HEK293 (cell line): ENCODE measurements around the gene AHCYL2.

ENCODE experiments used
- FEZF1 ChIP-seq: fragments of 450-650 bp; formaldehyde crosslinking; IDR thresholded peaks from 2 replicates; pipeline ENCODE4 v1.5.1; 2016; ENCODE audit warnings: missing biosample characterization, missing genetic modification characterization
- GLI2 ChIP-seq: fragments of 450-650 bp; formaldehyde crosslinking; IDR thresholded peaks from 2 replicates; pipeline ENCODE4; 2017; ENCODE audit warnings: missing biosample characterization, missing genetic modification characterization, low read depth, borderline replicate concordance
- KLF1 ChIP-seq: fragments of 450-650 bp; formaldehyde crosslinking; IDR thresholded peaks from 2 replicates; pipeline ENCODE4 v1.5.1; 2016; ENCODE audit warnings: missing biosample characterization, missing genetic modification characterization
- KLF9 ChIP-seq: fragments of 450-650 bp; formaldehyde crosslinking; IDR thresholded peaks from 2 replicates; pipeline ENCODE4 v1.5.1; 2016; ENCODE audit warnings: missing biosample characterization, missing genetic modification characterization, low read depth
- OVOL3 ChIP-seq: fragments of 450-650 bp; formaldehyde crosslinking; IDR thresholded peaks from 2 replicates; pipeline ENCODE4 v1.5.1; 2016; ENCODE audit warnings: missing biosample characterization, missing genetic modification characterization
- PRDM2 ChIP-seq: fragments of 450-650 bp; formaldehyde crosslinking; IDR thresholded peaks from 2 replicates; pipeline ENCODE4 v1.5.1; 2016; ENCODE audit warnings: missing biosample characterization, missing genetic modification characterization, borderline replicate concordance
- TRIM28 ChIP-seq: IDR thresholded peaks from 2 replicates; pipeline ENCODE4 v1.6.1; 2011; ENCODE audit warnings: low read length, control low read depth, borderline replicate concordance
- ZIC2 ChIP-seq: fragments of 450-650 bp; formaldehyde crosslinking; IDR thresholded peaks from 2 replicates; pipeline ENCODE4 v1.5.1; 2016; ENCODE audit warnings: missing biosample characterization, missing genetic modification characterization
- ZNF10 ChIP-seq: fragments of 450-650 bp; formaldehyde crosslinking; IDR thresholded peaks from 2 replicates; pipeline ENCODE4 v1.5.1; 2017; ENCODE audit warnings: missing biosample characterization, missing genetic modification characterization
- ZNF112 ChIP-seq: fragments of 450-650 bp; formaldehyde crosslinking; IDR thresholded peaks from 2 replicates; pipeline ENCODE4 v1.5.0; 2017; ENCODE audit warnings: missing biosample characterization, missing genetic modification characterization
- ZNF155 ChIP-seq: fragments of 450-650 bp; formaldehyde crosslinking; IDR thresholded peaks from 2 replicates; pipeline ENCODE4 v1.5.1; 2016; ENCODE audit warnings: missing biosample characterization, missing genetic modification characterization
- ZNF266 ChIP-seq: fragments of 450-650 bp; formaldehyde crosslinking; IDR thresholded peaks from 2 replicates; pipeline ENCODE4 v1.5.1; 2016; ENCODE audit warnings: missing biosample characterization, missing genetic modification characterization, low read depth
- ZNF473 ChIP-seq: fragments of 450-650 bp; formaldehyde crosslinking; IDR thresholded peaks from 2 replicates; pipeline ENCODE4 v1.5.1; 2017; ENCODE audit warnings: missing biosample characterization, missing genetic modification characterization
- ZNF518A ChIP-seq: fragments of 450-650 bp; formaldehyde crosslinking; conservative IDR thresholded peaks from 2 replicates; pipeline ENCODE4 v1.5.1; 2016; ENCODE audit warnings: low read depth, missing biosample characterization, missing genetic modification characterization
- ZNF791 ChIP-seq: fragments of 450-650 bp; formaldehyde crosslinking; IDR thresholded peaks from 2 replicates; pipeline ENCODE4 v1.5.1; 2016; ENCODE audit warnings: missing biosample characterization, missing genetic modification characterization
- ZSCAN18 ChIP-seq: fragments of 450-650 bp; formaldehyde crosslinking; IDR thresholded peaks from 2 replicates; pipeline ENCODE4 v1.5.1; 2016; ENCODE audit warnings: missing biosample characterization, missing genetic modification characterization
- TF ChIP-seq, protein P1 (sequence below): fragments of 450-650 bp; formaldehyde crosslinking; IDR thresholded peaks from 2 replicates; pipeline ENCODE4 v1.5.1; 2016; ENCODE audit warnings: missing biosample characterization, missing genetic modification characterization
- TF ChIP-seq, protein P2 (sequence below): fragments of 450-650 bp; IDR thresholded peaks from 2 replicates; pipeline ENCODE4 v1.5.1; 2018; ENCODE audit warnings: missing biosample characterization, mild to moderate bottlenecking, missing genetic modification characterization
- TF ChIP-seq, protein P3 (sequence below): fragments of 450-650 bp; formaldehyde crosslinking; IDR thresholded peaks from 2 replicates; pipeline ENCODE4 v1.5.0; 2017; ENCODE audit warnings: missing biosample characterization, missing genetic modification characterization, borderline replicate concordance

The AHCYL2 gene

DNA sequence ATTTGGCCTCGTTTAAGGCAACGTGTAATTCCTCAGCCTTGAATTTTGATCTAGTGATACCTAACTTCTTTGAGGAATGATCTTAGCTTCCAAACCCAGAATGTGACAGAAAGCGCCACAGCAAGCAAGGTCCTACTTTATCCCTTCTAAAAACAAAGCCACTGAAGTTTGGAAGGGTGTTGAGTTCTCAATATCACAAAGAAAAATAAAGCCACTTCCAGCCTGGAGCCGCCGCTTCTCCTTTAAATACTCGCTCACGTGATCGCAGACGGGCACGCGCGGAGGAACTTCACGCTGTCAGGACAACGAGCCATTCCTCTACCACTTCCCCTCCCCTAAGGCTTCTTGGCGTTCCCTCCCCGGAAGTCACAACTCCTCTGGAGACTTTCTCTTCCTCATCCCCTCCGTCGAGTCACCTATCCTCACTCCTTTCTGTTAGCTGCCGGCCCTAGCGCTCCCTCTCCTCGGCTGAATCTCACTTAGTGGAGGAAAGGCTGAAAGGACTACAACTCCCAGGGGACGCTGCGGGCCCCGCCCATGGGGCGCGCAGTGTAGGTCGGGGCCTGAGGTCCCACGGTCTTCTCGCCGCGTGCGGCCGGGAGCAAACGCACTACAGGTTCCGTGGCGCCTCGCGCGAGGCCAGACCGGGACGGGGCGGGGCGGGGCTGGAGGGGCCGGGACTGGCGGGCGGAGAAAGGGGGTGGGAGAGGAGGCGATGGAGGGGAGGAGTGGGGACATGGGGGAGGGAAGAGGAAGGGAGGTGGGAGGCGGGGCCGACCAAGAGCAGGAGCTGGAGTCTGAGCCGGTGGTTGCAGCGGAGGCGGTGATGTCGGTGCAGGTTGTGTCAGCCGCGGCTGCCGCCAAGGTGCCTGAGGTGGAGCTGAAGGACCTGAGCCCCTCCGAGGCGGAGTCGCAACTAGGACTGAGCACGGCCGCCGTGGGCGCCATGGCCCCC, at the start of gene AHCYL2 (continued):
- TF ChIP-seq, protein P1, sequence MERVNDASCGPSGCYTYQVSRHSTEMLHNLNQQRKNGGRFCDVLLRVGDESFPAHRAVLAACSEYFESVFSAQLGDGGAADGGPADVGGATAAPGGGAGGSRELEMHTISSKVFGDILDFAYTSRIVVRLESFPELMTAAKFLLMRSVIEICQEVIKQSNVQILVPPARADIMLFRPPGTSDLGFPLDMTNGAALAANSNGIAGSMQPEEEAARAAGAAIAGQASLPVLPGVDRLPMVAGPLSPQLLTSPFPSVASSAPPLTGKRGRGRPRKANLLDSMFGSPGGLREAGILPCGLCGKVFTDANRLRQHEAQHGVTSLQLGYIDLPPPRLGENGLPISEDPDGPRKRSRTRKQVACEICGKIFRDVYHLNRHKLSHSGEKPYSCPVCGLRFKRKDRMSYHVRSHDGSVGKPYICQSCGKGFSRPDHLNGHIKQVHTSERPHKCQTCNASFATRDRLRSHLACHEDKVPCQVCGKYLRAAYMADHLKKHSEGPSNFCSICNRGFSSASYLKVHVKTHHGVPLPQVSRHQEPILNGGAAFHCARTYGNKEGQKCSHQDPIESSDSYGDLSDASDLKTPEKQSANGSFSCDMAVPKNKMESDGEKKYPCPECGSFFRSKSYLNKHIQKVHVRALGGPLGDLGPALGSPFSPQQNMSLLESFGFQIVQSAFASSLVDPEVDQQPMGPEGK (tag by site-specific recombination): peak; percentile 94
- peak; percentile 92 for TF ChIP-seq KLF9
- TF ChIP-seq, protein P2, sequence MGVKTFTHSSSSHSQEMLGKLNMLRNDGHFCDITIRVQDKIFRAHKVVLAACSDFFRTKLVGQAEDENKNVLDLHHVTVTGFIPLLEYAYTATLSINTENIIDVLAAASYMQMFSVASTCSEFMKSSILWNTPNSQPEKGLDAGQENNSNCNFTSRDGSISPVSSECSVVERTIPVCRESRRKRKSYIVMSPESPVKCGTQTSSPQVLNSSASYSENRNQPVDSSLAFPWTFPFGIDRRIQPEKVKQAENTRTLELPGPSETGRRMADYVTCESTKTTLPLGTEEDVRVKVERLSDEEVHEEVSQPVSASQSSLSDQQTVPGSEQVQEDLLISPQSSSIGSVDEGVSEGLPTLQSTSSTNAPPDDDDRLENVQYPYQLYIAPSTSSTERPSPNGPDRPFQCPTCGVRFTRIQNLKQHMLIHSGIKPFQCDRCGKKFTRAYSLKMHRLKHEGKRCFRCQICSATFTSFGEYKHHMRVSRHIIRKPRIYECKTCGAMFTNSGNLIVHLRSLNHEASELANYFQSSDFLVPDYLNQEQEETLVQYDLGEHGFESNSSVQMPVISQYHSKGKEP: 0 out of 2 replicates have a peak, but pooled peaks have one; percentile 24
- TF ChIP-seq ZNF518A (tag by site-specific recombination): peak; percentile 58; the same call in 1 of the 2 replicates
- no peak for TF ChIP-seq ZNF10 (tag by site-specific recombination)
- no peak for TF ChIP-seq ZSCAN18
- TF ChIP-seq GLI2 (tag by site-specific recombination): no peak
- TF ChIP-seq ZNF112: no peak
- TF ChIP-seq TRIM28: 0 out of 2 replicates have a peak, but pooled peaks have one; percentile 36
- no peak for TF ChIP-seq PRDM2 (tag by site-specific recombination)
- TF ChIP-seq ZNF791 (tag by site-specific recombination): no peak
- peak; percentile 65 for TF ChIP-seq ZIC2 (tag by site-specific recombination)
- TF ChIP-seq, protein P3, sequence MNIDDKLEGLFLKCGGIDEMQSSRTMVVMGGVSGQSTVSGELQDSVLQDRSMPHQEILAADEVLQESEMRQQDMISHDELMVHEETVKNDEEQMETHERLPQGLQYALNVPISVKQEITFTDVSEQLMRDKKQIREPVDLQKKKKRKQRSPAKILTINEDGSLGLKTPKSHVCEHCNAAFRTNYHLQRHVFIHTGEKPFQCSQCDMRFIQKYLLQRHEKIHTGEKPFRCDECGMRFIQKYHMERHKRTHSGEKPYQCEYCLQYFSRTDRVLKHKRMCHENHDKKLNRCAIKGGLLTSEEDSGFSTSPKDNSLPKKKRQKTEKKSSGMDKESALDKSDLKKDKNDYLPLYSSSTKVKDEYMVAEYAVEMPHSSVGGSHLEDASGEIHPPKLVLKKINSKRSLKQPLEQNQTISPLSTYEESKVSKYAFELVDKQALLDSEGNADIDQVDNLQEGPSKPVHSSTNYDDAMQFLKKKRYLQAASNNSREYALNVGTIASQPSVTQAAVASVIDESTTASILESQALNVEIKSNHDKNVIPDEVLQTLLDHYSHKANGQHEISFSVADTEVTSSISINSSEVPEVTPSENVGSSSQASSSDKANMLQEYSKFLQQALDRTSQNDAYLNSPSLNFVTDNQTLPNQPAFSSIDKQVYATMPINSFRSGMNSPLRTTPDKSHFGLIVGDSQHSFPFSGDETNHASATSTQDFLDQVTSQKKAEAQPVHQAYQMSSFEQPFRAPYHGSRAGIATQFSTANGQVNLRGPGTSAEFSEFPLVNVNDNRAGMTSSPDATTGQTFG (tag by site-specific recombination): no peak
- peak; percentile 76 for TF ChIP-seq FEZF1 (tag by site-specific recombination)
- TF ChIP-seq ZNF155 (tag by site-specific recombination): no peak
- TF ChIP-seq OVOL3 (tag by site-specific recombination): no peak
- peak; percentile 95 for TF ChIP-seq KLF1
- no peak for TF ChIP-seq ZNF473 (tag by site-specific recombination)
- TF ChIP-seq ZNF266: no peak
